GM21723 (cell line): ENCODE data around the gene ZNF503.

Experiments
- ATAC-seq: cut with Tn5 transposase; IDR thresholded peaks from one replicate; pipeline ENCODE4 v1.9.1; 2021; ENCODE audit warnings: mild to moderate bottlenecking, moderate library complexity; ENCODE audit not compliant: unreplicated experiment

Gene ZNF503

GRCh38 chr10:75407224-75407712, 5.7 kb upstream of the ZNF503 start:
- no peak for ATAC-seq

- ATAC-seq, result no peak
Observed at GRCh38 chr10:75406462-75407223, 5.1 kb upstream of the ZNF503 start.

GRCh38 chr10:75405598-75406461, 4.3 kb upstream of the ZNF503 start:
- no peak for ATAC-seq

- no peak for ATAC-seq
Observed at GRCh38 chr10:75404815-75405597, 3.4 kb upstream of the ZNF503 start.

GRCh38 chr10:75403939-75404814, 2.6 kb upstream of the ZNF503 start:
- ATAC-seq, result no peak

GRCh38 chr10:75403144-75403938, 1.8 kb upstream of the ZNF503 start:
- no peak for ATAC-seq

GRCh38 chr10:75402486-75403143, 1.1 kb upstream of the ZNF503 start:
- no peak for ATAC-seq

- peak; percentile 18 for ATAC-seq
Observed at GRCh38 chr10:75400771-75401568, 594 bp downstream of the ZNF503 start.

GRCh38 chr10:75400163-75400770, 1.3 kb downstream of the ZNF503 start:
- ATAC-seq, result no peak

- ATAC-seq, result no peak
Observed at GRCh38 chr10:75399461-75400162, 2.0 kb downstream of the ZNF503 start.

GRCh38 chr10:75398692-75399460, 2.7 kb downstream of the ZNF503 start:
- ATAC-seq, result no peak

- no peak for ATAC-seq
Observed at GRCh38 chr10:75398200-75398691, 3.3 kb downstream of the ZNF503 start.

- ATAC-seq, result no peak
Observed at GRCh38 chr10:75397496-75398199, 3.9 kb downstream of the ZNF503 start.

- ATAC-seq, result no peak
Observed at GRCh38 chr10:75396631-75397495, 4.7 kb downstream of the ZNF503 start.
